Measurements from ENCODE around the gene NSD2. TPM values are rescaled to one million over a fixed set of nuclear protein-coding genes. Genes with fewer than 3 reads are reported as not detected.

The NSD2 gene
- total and polyA plus RNA-seq, 2 donors (not counting 1 experiment from before 2014, with no cell fraction given) = 26.6 to 68.4 TPM

DNA sequence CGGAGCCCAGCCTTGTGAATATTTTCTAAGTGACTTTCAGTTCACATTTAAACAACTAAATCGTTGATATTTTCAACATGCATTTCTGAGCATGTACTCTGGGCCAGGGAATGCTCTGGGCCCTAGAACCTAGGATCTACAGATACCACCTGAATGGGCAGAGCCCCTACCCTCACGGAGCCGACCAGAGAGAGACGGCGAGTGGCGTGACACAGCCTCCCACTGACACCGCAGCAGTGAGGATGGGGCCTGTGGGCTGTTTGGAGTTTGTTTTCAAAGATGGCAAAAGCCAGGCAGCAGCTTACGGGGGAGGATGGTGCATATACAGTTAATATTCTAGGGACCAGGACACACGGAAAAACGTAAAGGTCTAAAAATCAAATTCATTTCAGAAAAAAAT is 119.9 kb downstream of the NSD2 start:
- Histone ChIP-seq H3K9me3 (ENCODE audit: control insufficient read depth, insufficient read depth, low read depth, low read length) (no peaks in the 10 kb centered on the region), H2AFZ (ENCODE audit: low read length) (no peak overlapping the region), H3K4me2 (ENCODE audit: extremely low read depth, insufficient read depth, low read length) (no peak overlapping the region), H3K9ac (ENCODE audit: insufficient read depth, low read length) (no peak overlapping the region), H3K4me3 (replicated peaks in 1 of 4; ENCODE audit: control extremely low read depth in 1 of 4, insufficient read depth in 1 of 4, low read depth in 3 of 4, low read length in 4 of 4) (no peak overlapping the region), H3K4me1 (ENCODE audit: control insufficient read depth, extremely low read depth, insufficient read depth, low read length) (no peaks in the 10 kb centered on the region), H3K36me3 (ENCODE audit: control insufficient read depth, insufficient read depth, low read length) (peaks cover 12% of the 10 kb centered on the region), H3K79me2 (ENCODE audit: control insufficient read depth, insufficient read depth, low read length) (peaks cover 4% of the 10 kb centered on the region), H3K27ac (ENCODE audit: insufficient read depth, low read length) (no peak overlapping the region), H4K20me1 (ENCODE audit: control insufficient read depth, extremely low read depth, insufficient read depth, low read length) (no peaks in the 10 kb centered on the region), H3K27me3 (ENCODE audit: control insufficient read depth, insufficient read depth, low read length) (no peaks in the 10 kb centered on the region)
- TF ChIP-seq, protein P1, sequence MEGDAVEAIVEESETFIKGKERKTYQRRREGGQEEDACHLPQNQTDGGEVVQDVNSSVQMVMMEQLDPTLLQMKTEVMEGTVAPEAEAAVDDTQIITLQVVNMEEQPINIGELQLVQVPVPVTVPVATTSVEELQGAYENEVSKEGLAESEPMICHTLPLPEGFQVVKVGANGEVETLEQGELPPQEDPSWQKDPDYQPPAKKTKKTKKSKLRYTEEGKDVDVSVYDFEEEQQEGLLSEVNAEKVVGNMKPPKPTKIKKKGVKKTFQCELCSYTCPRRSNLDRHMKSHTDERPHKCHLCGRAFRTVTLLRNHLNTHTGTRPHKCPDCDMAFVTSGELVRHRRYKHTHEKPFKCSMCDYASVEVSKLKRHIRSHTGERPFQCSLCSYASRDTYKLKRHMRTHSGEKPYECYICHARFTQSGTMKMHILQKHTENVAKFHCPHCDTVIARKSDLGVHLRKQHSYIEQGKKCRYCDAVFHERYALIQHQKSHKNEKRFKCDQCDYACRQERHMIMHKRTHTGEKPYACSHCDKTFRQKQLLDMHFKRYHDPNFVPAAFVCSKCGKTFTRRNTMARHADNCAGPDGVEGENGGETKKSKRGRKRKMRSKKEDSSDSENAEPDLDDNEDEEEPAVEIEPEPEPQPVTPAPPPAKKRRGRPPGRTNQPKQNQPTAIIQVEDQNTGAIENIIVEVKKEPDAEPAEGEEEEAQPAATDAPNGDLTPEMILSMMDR (conservative IDR thresholded peaks at IDR 0.05 in 1 of 2, IDR thresholded peaks at IDR 0.05 in 1 of 2; ENCODE audit: low read depth in 1 of 2, low read length in 2 of 2) = no peak
- TF ChIP-seq EZH2 (IDR thresholded peaks at IDR 0.05; ENCODE audit: low read length, missing control alignments) = no peak
- no peak for DNase-seq (ENCODE audit: low read depth in 2 of 2)

DNA sequence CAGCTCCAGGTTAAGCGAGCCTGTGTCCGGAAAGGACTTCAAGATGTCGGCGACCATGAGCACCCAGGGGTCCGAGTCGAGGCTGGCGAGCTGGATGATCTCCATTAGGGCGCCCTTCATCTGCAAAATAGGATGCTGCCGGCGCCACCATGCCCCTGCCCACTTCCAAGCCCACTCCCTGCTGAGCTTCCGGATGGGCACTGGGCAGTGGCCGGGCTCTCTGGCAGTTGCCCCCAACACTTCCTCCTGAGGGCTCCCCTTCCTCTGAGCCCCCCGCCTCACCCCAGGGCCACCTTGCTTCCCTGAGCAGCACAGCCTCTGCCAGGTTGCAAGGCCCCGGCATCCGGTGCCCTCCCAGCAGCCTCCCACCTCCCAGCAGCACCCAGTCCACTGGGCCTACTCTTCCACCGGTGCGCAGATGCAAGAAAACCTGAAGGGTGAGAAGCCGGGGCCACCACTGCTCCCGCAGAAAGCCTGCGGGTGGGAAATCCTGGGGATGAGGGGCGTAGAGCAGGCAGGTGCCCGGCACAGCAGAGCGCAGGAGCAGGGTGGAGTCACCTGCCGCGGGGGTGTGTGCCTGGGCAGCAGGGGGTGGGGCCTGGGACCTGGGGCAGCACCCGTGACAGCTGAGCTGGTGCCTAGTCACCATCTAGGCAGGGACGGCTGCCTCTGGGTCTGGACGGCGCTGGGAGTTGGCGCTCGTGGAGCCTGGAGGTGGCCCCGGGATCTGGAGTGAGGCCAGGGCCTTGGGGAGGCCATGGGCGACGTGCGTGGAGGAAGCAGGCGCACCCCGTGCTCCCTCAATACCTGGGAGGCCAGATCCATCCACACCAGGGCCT is 120.6 kb downstream of the NSD2 start:
- no peak overlapping the region for H3K4me3 ChIP-seq (replicated peaks in 1 of 4; ENCODE audit: control extremely low read depth in 1 of 4, insufficient read depth in 1 of 4, low read depth in 3 of 4, low read length in 4 of 4)
- no peak for DNase-seq (ENCODE audit: low read depth in 2 of 2)
- peaks cover 8% of the 10 kb centered on the region for H3K36me3 ChIP-seq (ENCODE audit: control insufficient read depth, insufficient read depth, low read length)
- H2AFZ ChIP-seq (ENCODE audit: low read length) = no peak overlapping the region
- TF ChIP-seq EZH2 (IDR thresholded peaks at IDR 0.05; ENCODE audit: low read length, missing control alignments) = no peak
- TF ChIP-seq, protein P1 (conservative IDR thresholded peaks at IDR 0.05 in 1 of 2, IDR thresholded peaks at IDR 0.05 in 1 of 2; ENCODE audit: low read depth in 1 of 2, low read length in 2 of 2) = no peak
- H3K79me2 ChIP-seq (ENCODE audit: control insufficient read depth, insufficient read depth, low read length) = peaks cover 5% of the 10 kb centered on the region
- H3K9me3 ChIP-seq (ENCODE audit: control insufficient read depth, insufficient read depth, low read depth, low read length) = no peaks in the 10 kb centered on the region
- H3K27me3 ChIP-seq (ENCODE audit: control insufficient read depth, insufficient read depth, low read length) = no peaks in the 10 kb centered on the region
- no peaks in the 10 kb centered on the region for H4K20me1 ChIP-seq (ENCODE audit: control insufficient read depth, extremely low read depth, insufficient read depth, low read length)
- H3K27ac ChIP-seq (ENCODE audit: insufficient read depth, low read length) = no peak overlapping the region
- no peak overlapping the region for H3K4me2 ChIP-seq (ENCODE audit: extremely low read depth, insufficient read depth, low read length)
- H3K9ac ChIP-seq (ENCODE audit: insufficient read depth, low read length) = no peak overlapping the region
- no peaks in the 10 kb centered on the region for H3K4me1 ChIP-seq (ENCODE audit: control insufficient read depth, extremely low read depth, insufficient read depth, low read length)

DNA sequence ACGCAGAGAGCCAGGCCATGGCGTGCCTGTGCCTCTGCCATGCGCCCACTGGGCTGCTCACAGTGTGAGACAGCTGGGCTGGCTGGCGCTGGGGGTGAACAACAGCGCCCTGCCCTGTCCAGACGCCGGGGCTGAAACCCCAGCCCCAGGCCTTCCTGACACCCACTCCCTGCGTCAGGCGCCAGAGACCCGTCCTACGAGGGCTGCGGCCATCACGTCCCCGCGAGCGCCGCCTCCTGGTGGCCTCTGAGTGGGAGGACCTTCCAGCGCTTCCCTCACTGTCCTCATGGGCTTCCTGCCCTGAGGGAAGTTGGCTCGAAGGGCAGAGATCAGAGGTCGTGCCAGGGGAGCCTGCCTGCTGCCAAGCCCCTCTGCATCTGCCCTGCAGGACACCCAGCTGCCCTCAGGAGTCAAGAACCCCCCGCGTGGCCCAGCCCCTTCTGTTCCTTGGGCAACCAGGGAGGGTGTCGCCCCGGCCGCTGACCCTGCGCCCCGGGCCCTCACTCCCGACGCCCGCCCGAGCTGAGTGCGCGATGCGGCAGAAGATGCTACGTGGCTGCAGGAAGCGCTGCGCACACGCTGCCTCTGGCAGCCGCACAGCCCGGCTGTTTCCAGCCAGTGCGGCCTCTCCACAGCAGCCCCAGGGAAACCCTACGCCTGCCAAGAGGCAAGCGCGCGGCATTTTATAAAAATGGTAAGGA is 121.4 kb downstream of the NSD2 start:
- H3K9ac ChIP-seq (ENCODE audit: insufficient read depth, low read length) = no peak overlapping the region
- no peak overlapping the region for H3K27ac ChIP-seq (ENCODE audit: insufficient read depth, low read length)
- no peak overlapping the region for H2AFZ ChIP-seq (ENCODE audit: low read length)
- H4K20me1 ChIP-seq (ENCODE audit: control insufficient read depth, extremely low read depth, insufficient read depth, low read length) = no peaks in the 10 kb centered on the region
- H3K79me2 ChIP-seq (ENCODE audit: control insufficient read depth, insufficient read depth, low read length) = peaks cover 9% of the 10 kb centered on the region
- no peak overlapping the region for H3K4me2 ChIP-seq (ENCODE audit: extremely low read depth, insufficient read depth, low read length)
- H3K4me3 ChIP-seq (replicated peaks in 1 of 4; ENCODE audit: control extremely low read depth in 1 of 4, insufficient read depth in 1 of 4, low read depth in 3 of 4, low read length in 4 of 4) = no peak overlapping the region
- H3K27me3 ChIP-seq (ENCODE audit: control insufficient read depth, insufficient read depth, low read length) = no peaks in the 10 kb centered on the region
- no peaks in the 10 kb centered on the region for H3K4me1 ChIP-seq (ENCODE audit: control insufficient read depth, extremely low read depth, insufficient read depth, low read length)
- no peak for TF ChIP-seq EZH2 (IDR thresholded peaks at IDR 0.05; ENCODE audit: low read length, missing control alignments)
- TF ChIP-seq, protein P1 (conservative IDR thresholded peaks at IDR 0.05 in 1 of 2, IDR thresholded peaks at IDR 0.05 in 1 of 2; ENCODE audit: low read depth in 1 of 2, low read length in 2 of 2) = no peak
- peak in 1 of 2 donors; percentile 16 for DNase-seq (ENCODE audit: low read depth in 2 of 2)
- peaks cover 5% of the 10 kb centered on the region for H3K36me3 ChIP-seq (ENCODE audit: control insufficient read depth, insufficient read depth, low read length)
- no peaks in the 10 kb centered on the region for H3K9me3 ChIP-seq (ENCODE audit: control insufficient read depth, insufficient read depth, low read depth, low read length)

Data from fibroblast of lung (primary cell).